HG03196 (cell line): ENCODE data around the gene PSMB9.

Experiments
- ATAC-seq: cut with Tn5 transposase; IDR thresholded peaks from one replicate; pipeline ENCODE4 v1.9.1; 2021; ENCODE audit not compliant: unreplicated experiment

Gene PSMB9

DNA sequence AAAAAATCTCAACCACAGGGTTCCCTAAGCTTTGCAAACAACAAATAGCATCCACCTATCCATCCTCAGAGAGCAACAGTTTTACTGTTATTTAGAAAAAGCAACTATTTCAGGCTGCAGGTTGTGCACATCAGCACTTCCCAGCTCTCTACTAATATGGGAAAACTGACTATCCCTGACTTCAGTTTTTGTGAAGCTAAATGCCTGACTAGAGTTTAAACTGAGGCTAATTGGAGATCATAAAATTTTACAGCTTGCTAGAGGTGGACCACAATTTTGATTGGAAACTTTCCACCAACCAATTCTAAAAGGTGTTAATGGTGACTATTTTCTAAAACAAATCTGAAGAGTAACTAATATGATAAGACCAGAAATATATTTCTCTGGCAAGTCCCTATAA, 50.0 kb downstream of the PSMB9 start:
- no peak for ATAC-seq

GRCh38 chr6:32905078-32905477, 51.1 kb downstream of the PSMB9 start:
- ATAC-seq, result no peak

DNA sequence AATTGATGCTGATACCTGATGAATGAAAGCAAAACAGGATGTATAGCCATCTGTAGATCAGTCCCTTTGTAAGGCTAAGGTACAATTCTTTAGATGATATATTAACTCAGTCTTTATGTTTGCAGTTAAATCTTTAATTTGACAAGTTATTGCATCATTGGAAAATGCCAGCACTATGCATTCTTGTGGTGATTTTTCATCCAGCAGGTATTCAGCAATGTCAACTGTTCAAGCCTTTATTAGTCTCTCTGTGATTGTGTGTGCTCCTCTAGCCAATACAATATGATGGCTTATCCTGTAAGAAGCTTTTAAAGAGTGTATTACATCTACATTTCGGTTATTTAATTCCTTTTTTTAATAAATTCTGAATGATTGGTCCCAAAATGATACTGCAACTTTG, 52.5 kb downstream of the PSMB9 start:
- ATAC-seq, result no peak

DNA sequence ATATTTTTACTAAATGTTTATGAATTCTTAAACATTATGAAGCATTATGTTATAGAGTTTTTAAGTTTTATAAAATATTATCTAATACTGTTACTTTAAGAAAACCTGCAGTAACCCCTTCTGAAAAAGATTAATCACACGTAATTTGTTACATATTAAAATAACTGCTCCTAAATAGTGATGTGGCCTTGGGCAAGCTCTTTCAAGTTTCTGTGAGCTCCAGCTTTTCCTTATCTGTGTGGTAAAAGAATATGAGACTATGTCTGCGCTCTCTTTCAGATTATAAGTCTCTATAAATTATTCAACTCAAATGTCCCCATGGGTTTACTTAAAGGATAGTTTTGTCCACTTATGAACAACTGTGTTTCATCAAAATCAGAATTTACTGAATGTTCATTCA, 54.9 kb downstream of the PSMB9 start:
- ATAC-seq, result no peak
